Measurements from ENCODE around the gene KLHL42. TPM values are rescaled to one million over a fixed set of nuclear protein-coding genes. Genes with fewer than 3 reads are reported as not detected.

KLHL42 gene
- total and polyA plus RNA-seq, 2 of the 8 experiments (the other 6 are each of a cell fraction or from before 2014, with no cell fraction given): 13.6 to 21.6 TPM

GRCh38 chr12:27817766-27818165 is 37.7 kb downstream of the KLHL42 start:
- no peaks in the 10 kb centered on the region; a peak in 1 of 7 replicates for H3K27me3 ChIP-seq (replicated peaks in 1 of 4; ENCODE audit: control insufficient read depth in 3 of 4, extremely low read depth in 1 of 4, insufficient read depth in 3 of 4, low read length in 3 of 4)
- ChIA-PET CTCF (ENCODE audit: partially characterized antibody) (interaction anchor here (0.7 to 1.1 kb wide), 2 partner anchors 16 to 180 kb away, joined by 3 read pairs; no protein-coding TSS in a partner anchor), POLR2A (ENCODE audit: partially characterized antibody) (no interaction called here)
- H2BK20ac ChIP-seq (ENCODE audit: low read length): no peak overlapping the region
- H3K27ac ChIP-seq (ENCODE audit: low read depth, low read length): no peak overlapping the region
- no peaks in the 10 kb centered on the region for H3K23me2 ChIP-seq (ENCODE audit: low read depth, low read length)
- H2AFZ ChIP-seq (ENCODE audit: low read length): no peak overlapping the region; the same call in 1 of the 2 replicates
- no peak overlapping the region for H3K23ac ChIP-seq (ENCODE audit: insufficient read length)
- H3K4ac ChIP-seq (replicated peaks; ENCODE audit: insufficient read length, low read depth, low read length): no peak overlapping the region
- no peaks in the 10 kb centered on the region for H3K79me2 ChIP-seq (ENCODE audit: control insufficient read depth in 1 of 2, insufficient read depth in 2 of 2, low read length in 2 of 2)
- no peaks in the 10 kb centered on the region for H3K79me1 ChIP-seq (ENCODE audit: low read depth, low read length)
- 93% methylated on average over 4 of the region's 4 CpGs; no CpG with 5 or more reads in 1 of the 2 experiments for WGBS, 2 experiments (ENCODE audit: extremely low coverage in 1 of 2, insufficient coverage in 1 of 2, insufficient read length in 1 of 2, insufficient replicate concordance in 2 of 2, low coverage in 1 of 2, low lambda C conversion rate in 2 of 2, missing lambda C conversion rate in 1 of 2)
- H3K36me3 ChIP-seq (ENCODE audit: control insufficient read depth in 2 of 4, insufficient read depth in 4 of 4, low read length in 3 of 4): no peaks in the 10 kb centered on the region
- no peak overlapping the region for H4K8ac ChIP-seq (ENCODE audit: extremely low read depth, insufficient read depth, low read length)
- H3K18ac ChIP-seq (ENCODE audit: extremely low read depth, low read length): no peak overlapping the region
- no peak overlapping the region for H4K5ac ChIP-seq (ENCODE audit: insufficient read length, low read depth, low read length)
- FAIRE-seq (no peak), DNase-seq (ENCODE audit: low read depth in 1 of 2, low spot score in 2 of 2) (no peak)
- no peak overlapping the region for H2BK120ac ChIP-seq (replicated peaks; ENCODE audit: low read depth, low read length)
- no peak overlapping the region for H3K4me3 ChIP-seq (ENCODE audit: extremely low read depth in 1 of 4, insufficient read depth in 2 of 4, low read depth in 3 of 4, low read length in 4 of 4)
- no peak overlapping the region for H4K91ac ChIP-seq (replicated peaks; ENCODE audit: insufficient read length, low read length)
- H3K14ac ChIP-seq (ENCODE audit: insufficient read length): no peak overlapping the region
- H3K4me2 ChIP-seq (ENCODE audit: insufficient read depth in 1 of 2, low read depth in 2 of 2, low read length in 2 of 2): no peak overlapping the region
- no peaks in the 10 kb centered on the region for H3K9me3 ChIP-seq (ENCODE audit: insufficient read depth in 2 of 2, low read depth in 1 of 2, low read length in 1 of 2)
- no peak overlapping the region for H2BK12ac ChIP-seq (ENCODE audit: low read depth, low read length)
- no peak overlapping the region for H2AK5ac ChIP-seq (ENCODE audit: low read depth, low read length)
- H3K9ac ChIP-seq (replicated peaks in 1 of 4; ENCODE audit: extremely low read depth in 1 of 4, low read depth in 3 of 4, low read length in 3 of 4): no peak overlapping the region; a peak in 1 of 7 replicates
- H4K20me1 ChIP-seq (replicated peaks in 1 of 2; ENCODE audit: control insufficient read depth in 1 of 2, insufficient read depth in 2 of 2, low read length in 2 of 2): no peaks in the 10 kb centered on the region
- no peak overlapping the region for H3K56ac ChIP-seq (replicated peaks; ENCODE audit: insufficient read length, low read depth, low read length)
- H2BK15ac ChIP-seq (ENCODE audit: low read length): no peak overlapping the region
- no peak overlapping the region for H2BK5ac ChIP-seq (ENCODE audit: low read depth, low read length)
- no peaks in the 10 kb centered on the region for H3K4me1 ChIP-seq (replicated peaks in 1 of 4; ENCODE audit: control insufficient read depth in 3 of 4, insufficient read depth in 4 of 4, low read length in 3 of 4)
- no peak for TF ChIP-seq ATF2 (IDR thresholded peaks at IDR 0.05; ENCODE audit: low read length)
- no peak for TF ChIP-seq MAX (IDR thresholded peaks at IDR 0.05)
- no peak for TF ChIP-seq SUZ12 (IDR thresholded peaks at IDR 0.05; ENCODE audit: low read length)

Measured in H1 (cell line).